ENCODE measurements around the gene NRDC. TPM values are rescaled to one million over a fixed set of nuclear protein-coding genes. Genes with fewer than 3 reads are reported as not detected.

Gene NRDC
- polyA plus RNA-seq, 2 of the 4 experiments (the other 2 are of a cell fraction) = 129 to 162 TPM

DNA sequence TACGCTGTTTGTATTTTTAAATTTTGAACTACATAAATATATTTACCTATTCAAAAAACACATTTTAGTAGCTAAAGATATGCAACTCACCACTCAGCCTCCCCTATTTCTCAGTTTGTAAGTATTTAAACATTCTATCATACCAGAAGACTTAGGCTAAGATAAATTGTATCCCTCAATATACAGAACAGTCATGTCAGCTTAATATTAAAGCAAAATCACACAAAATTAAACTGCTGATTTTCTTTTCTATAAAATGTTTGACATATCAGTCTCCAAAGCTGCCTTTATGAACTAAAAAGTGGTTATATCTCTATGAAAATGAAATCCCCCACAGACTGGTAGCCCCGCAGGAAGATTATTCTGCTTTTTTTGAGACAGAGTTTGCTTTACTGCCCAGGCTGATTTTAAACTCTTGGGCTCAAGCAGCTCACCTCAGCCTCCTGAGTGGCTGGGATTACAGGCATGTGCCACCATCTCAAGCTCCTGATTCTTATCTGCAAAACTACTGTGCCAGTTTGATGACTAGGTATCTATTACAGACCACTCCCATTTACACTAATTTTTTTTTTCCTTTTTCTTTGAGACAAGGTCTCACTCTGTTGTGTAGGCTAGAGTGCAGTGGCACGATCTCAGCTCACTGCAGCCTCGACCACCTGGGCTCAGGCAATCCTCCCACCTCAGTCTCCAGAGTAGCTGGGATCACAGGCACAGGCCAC is 37.6 kb downstream of the NRDC start:
- Histone ChIP-seq H3K27ac (no peak overlapping the region), H3K4me3 (no peak overlapping the region), H3K9me3 (no peaks in the 10 kb centered on the region), H3K4me2 (no peak overlapping the region), H3K4me1 (0 out of 3 replicates have a peak, but pooled peaks cover 4% of the 10 kb centered on the region)
- ChIA-PET POLR2A (no interaction called here), CTCF (interaction anchor here (1.4 to 1.8 kb wide), 2 partner anchors 9 to 10 kb away, joined by 3 to 5 read pairs; no protein-coding TSS in a partner anchor)
- no peak for DNase-seq (ENCODE audit: low read depth in 1 of 2, low spot score in 1 of 2)
- TF ChIP-seq HOXB5 (CRISPR knock-in tag; IDR thresholded peaks at IDR 0.05) (no peak), MAFK (IDR thresholded peaks at IDR 0.05; ENCODE audit: partially characterized antibody) (peak; percentile 19), ZC3H11A (IDR thresholded peaks at IDR 0.05) (no peak)
- WGBS (ENCODE audit: missing lambda C conversion rate) = 99% methylated on average over 4 of the region's 4 CpGs
- FAIRE-seq = no peak
- no peak for ATAC-seq

GRCh38 chr1:51840182-51840581 is 38.3 kb downstream of the NRDC start:
- FAIRE-seq = no peak
- Histone ChIP-seq H3K27ac (no peak overlapping the region), H3K4me1 (0 out of 3 replicates have a peak, but pooled peaks cover 4% of the 10 kb centered on the region), H3K9me3 (no peaks in the 10 kb centered on the region), H3K4me3 (no peak overlapping the region), H3K4me2 (no peak overlapping the region)
- WGBS (ENCODE audit: missing lambda C conversion rate) = 97% methylated on average over 2 of the region's 2 CpGs
- no peak for DNase-seq (ENCODE audit: low read depth in 1 of 2, low spot score in 1 of 2)
- ChIA-PET CTCF (interaction anchor here (1.4 to 1.8 kb wide), 2 partner anchors 8 to 10 kb away, joined by 3 to 5 read pairs; no protein-coding TSS in a partner anchor), POLR2A (no interaction called here)
- ATAC-seq = no peak
- TF ChIP-seq SREBF2 (IDR thresholded peaks at IDR 0.05) (no peak), KDM1A (IDR thresholded peaks at IDR 0.05; ENCODE audit: low read depth) (no peak), POLR2A (IDR thresholded peaks at IDR 0.05; ENCODE audit: low read length) (no peak), ZFP36 (IDR thresholded peaks at IDR 0.05; ENCODE audit: borderline replicate concordance, partially characterized antibody) (no peak), CBX2 (IDR thresholded peaks at IDR 0.05; ENCODE audit: borderline replicate concordance, low read depth) (no peak), RAD21 (conservative IDR thresholded peaks at IDR 0.05 in 1 of 2, IDR thresholded peaks at IDR 0.05 in 1 of 2) (no peak), TFCP2L1 (CRISPR knock-in tag; IDR thresholded peaks at IDR 0.05) (no peak), PBX3 (IDR thresholded peaks at IDR 0.05) (no peak)

- ATAC-seq (no peak), FAIRE-seq (no peak), DNase-seq (ENCODE audit: low read depth in 1 of 2, low spot score in 1 of 2) (no peak)
- ChIA-PET POLR2A (no interaction called here), CTCF (interaction anchor here (0.8 kb wide), 1 partner anchor 121 kb away, joined by 4 read pairs; no protein-coding TSS in a partner anchor)
- no peak for TF ChIP-seq MYC (IDR thresholded peaks at IDR 0.05; ENCODE audit: borderline replicate concordance, low read length)
- no peak for TF ChIP-seq POLR2AphosphoS2 (conservative IDR thresholded peaks at IDR 0.05; ENCODE audit: low read length)
- no peak for TF ChIP-seq CTCF (IDR thresholded peaks at IDR 0.05)
- TF ChIP-seq ESRRA (IDR thresholded peaks at IDR 0.05; ENCODE audit: borderline replicate concordance, low read length) = no peak
- TF ChIP-seq TP53 (CRISPR knock-in tag; IDR thresholded peaks at IDR 0.05) = no peak
- no peak for TF ChIP-seq NR3C1 (IDR thresholded peaks at IDR 0.05)
- TF ChIP-seq BHLHE40 (IDR thresholded peaks at IDR 0.05; ENCODE audit: low read depth, low read length) = no peak
- TF ChIP-seq RAD21 (conservative IDR thresholded peaks at IDR 0.05 in 1 of 2, IDR thresholded peaks at IDR 0.05 in 1 of 2) = no peak
- no peak for TF ChIP-seq KDM1A (IDR thresholded peaks at IDR 0.05; ENCODE audit: low read depth)
- TF ChIP-seq NFE2L2 (conservative IDR thresholded peaks at IDR 0.05; ENCODE audit: low read length) = no peak
- TF ChIP-seq HOXA7 (CRISPR knock-in tag; IDR thresholded peaks at IDR 0.05) = no peak
- no peak for TF ChIP-seq RARB (CRISPR knock-in tag; IDR thresholded peaks at IDR 0.05)
- TF ChIP-seq, protein P1, sequence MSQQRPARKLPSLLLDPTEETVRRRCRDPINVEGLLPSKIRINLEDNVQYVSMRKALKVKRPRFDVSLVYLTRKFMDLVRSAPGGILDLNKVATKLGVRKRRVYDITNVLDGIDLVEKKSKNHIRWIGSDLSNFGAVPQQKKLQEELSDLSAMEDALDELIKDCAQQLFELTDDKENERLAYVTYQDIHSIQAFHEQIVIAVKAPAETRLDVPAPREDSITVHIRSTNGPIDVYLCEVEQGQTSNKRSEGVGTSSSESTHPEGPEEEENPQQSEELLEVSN (IDR thresholded peaks at IDR 0.05; ENCODE audit: borderline replicate concordance, low read depth) = no peak
- TF ChIP-seq CHD4 (IDR thresholded peaks at IDR 0.05; ENCODE audit: borderline replicate concordance) = no peak
- TF ChIP-seq SMC3 (IDR thresholded peaks at IDR 0.05) = no peak
- no peak for TF ChIP-seq FOSB (CRISPR knock-in tag; IDR thresholded peaks at IDR 0.05)
- no peak for TF ChIP-seq RFX5 (IDR thresholded peaks at IDR 0.05)
- Histone ChIP-seq H3K4me2 (no peak overlapping the region), H3K4me1 (0 out of 3 replicates have a peak, but pooled peaks cover 4% of the 10 kb centered on the region), H3K4me3 (no peak overlapping the region), H3K9me3 (no peaks in the 10 kb centered on the region), H3K27ac (no peak overlapping the region)
- 84% methylated on average over 1 of the region's 1 CpG for WGBS (ENCODE audit: missing lambda C conversion rate)
Observed at GRCh38 chr1:51839094-51839493, 39.4 kb downstream of the NRDC start.

Measured in A549 (cell line).